GM19035 (cell line): ENCODE data around the gene CCDC136.

Source experiments
- ATAC-seq: cut with Tn5 transposase; IDR thresholded peaks from one replicate; pipeline ENCODE4 v1.9.1; 2021; ENCODE audit not compliant: unreplicated experiment

CCDC136 gene

DNA sequence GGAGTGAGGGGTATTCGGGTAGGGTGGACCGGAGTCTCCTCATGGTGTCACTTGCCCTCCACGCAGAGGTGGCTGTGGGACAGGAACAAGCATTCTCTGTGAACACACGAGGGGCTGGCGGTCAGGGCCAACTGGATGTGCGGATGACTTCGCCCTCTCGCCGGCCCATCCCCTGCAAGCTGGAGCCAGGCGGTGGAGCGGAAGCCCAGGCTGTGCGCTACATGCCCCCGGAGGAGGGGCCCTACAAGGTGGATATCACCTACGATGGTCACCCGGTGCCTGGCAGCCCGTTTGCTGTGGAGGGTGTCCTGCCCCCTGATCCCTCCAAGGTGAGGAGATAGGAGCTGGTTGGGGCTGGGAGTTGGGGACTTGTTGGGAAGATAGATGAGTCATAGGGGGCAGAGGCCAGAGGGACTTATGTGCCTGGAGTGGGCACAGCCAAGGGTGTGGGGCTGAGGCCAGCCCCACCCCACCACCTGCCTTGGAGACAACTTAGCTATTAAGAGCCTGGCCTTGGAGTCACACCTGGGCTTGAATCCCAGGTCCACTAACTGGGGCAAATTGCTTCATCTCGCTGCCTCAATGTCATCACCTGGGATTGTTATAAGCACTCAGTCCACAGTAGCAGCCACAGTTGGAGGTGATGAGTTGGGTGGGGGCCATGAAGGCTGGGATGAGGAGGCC, 52.3 kb downstream of the CCDC136 start:
- no peak for ATAC-seq

GRCh38 chr7:128844777-128845311, 53.1 kb downstream of the CCDC136 start:
- ATAC-seq, result no peak

GRCh38 chr7:128845475-128845874, 53.7 kb downstream of the CCDC136 start:
- ATAC-seq, result no peak

- ATAC-seq, result no peak
Measured at GRCh38 chr7:128845987-128846386, 54.2 kb downstream of the CCDC136 start.

GRCh38 chr7:128846781-128847444, 55.1 kb downstream of the CCDC136 start:
- ATAC-seq, result no peak

DNA sequence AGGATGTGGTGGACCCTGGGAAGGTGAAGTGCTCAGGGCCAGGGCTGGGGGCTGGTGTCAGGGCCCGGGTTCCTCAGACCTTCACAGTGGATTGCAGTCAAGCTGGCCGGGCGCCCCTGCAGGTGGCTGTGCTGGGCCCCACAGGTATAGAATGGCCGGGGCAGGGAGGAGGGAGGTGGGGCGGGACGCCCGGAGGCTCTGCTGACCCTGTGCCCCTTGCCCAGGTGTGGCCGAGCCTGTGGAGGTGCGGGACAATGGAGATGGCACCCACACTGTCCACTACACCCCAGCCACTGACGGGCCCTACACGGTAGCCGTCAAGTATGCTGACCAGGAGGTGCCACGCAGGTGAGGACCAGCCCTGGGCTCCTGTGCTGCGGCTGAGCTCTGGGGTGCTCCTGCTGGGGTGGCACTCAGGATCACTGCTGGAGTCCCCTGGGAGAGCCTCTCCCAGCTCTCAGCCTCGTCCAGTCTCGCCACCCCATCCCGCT, 56.0 kb downstream of the CCDC136 start:
- ATAC-seq, result no peak

DNA sequence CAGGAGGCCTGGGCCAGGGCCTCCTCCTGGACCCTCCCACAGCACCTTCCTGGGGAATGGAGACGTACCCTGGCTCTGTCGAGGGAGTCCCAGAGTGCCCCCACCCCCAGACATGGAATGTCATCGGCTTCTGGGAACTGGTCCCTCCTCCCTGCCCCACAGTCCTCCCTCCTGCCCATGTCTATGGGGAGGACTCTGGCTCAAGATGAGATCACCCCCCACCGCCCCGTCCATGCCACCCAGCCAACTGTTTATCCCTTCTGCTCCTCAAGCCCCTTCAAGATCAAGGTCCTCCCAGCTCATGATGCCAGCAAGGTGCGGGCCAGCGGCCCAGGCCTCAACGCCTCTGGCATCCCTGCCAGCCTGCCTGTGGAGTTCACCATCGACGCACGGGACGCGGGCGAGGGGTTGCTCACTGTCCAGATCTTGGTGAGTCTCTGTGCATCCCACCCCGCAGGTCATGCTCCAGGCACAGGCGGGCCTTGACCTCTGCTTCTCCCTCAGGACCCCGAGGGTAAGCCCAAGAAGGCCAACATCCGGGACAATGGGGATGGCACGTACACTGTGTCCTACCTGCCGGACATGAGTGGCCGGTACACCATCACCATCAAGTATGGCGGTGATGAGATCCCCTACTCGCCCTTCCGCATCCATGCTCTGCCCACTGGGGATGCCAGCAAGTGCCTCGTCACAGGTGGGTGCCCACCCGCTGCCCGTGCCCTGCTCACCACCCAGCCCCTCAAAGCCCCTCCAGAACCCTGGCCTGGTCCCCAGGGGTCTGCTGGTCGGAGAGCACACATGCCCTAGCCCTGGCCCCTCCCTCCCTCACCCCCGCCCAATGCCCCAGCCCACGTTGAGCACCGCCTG, 56.8 kb downstream of the CCDC136 start:
- no peak for ATAC-seq

GRCh38 chr7:128849156-128849515, 57.4 kb downstream of the CCDC136 start:
- ATAC-seq, result no peak

- ATAC-seq, result no peak
Measured at GRCh38 chr7:128849804-128850490, 58.2 kb downstream of the CCDC136 start.

- ATAC-seq, result no peak
Measured at GRCh38 chr7:128852537-128853254, 60.9 kb downstream of the CCDC136 start.

- ATAC-seq, result no peak
Measured at GRCh38 chr7:128853799-128854198, 62.0 kb downstream of the CCDC136 start.

DNA sequence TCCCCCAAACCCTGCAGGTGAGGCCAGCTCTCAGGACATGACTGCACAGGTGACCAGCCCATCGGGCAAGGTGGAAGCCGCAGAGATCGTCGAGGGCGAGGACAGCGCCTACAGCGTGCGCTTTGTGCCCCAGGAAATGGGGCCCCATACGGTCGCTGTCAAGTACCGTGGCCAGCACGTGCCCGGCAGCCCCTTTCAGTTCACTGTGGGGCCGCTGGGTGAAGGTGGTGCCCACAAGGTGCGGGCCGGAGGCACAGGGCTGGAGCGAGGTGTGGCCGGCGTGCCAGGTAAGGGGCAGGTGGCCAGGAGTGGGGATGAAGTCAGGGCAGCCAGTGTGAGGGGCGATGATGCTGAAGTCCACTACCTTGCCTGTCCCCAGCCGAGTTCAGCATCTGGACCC, 62.6 kb downstream of the CCDC136 start:
- ATAC-seq, result no peak

- no peak for ATAC-seq
Measured at GRCh38 chr7:128855559-128855958, 63.8 kb downstream of the CCDC136 start.

DNA sequence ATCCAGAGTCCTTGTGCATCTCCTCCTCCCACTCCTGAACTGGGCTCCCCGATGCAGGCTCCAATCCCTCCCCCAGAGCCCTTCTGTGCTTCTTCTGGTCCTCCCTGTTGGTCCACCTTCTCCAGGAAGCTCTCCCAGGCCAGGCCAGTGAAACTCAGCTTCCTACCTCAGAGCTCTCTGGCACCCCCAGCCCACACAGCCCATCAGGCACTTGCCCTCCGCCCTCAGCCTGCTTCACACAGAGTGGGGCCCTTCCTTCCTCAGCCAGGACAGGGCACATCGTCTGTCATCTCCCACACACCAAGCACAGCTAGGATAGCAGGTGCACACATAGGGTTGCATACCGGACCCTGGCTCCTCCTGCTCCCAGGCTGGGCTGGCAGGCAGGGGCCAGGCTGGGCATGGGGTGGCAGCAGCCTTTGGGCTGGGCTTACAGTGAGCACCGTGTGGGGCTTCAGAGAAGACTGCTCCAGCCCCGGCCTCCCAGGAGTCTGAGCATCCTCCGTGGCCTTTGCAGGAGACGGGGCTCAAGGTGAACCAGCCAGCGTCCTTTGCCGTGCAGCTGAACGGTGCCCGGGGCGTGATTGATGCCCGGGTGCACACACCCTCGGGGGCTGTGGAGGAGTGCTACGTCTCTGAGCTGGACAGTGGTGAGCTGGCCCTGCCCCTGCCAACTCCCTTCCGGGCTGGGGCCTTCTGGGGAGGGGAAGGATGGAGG, 64.4 kb downstream of the CCDC136 start:
- no peak for ATAC-seq

- no peak for ATAC-seq
Measured at GRCh38 chr7:128858380-128859231, 66.8 kb downstream of the CCDC136 start.

GRCh38 chr7:128859232-128860157, 67.7 kb downstream of the CCDC136 start:
- no peak for ATAC-seq
